ENCODE results near the gene SYT2.
A peak's percentile ranks its signal among the peaks of the same experiment; 100 is the strongest.
"Not testable (repeated sequence)": the region's sequence is repeated elsewhere in the genome, so short reads cannot be mapped to it uniquely, and the experiment has no call there.

The SYT2 gene

GRCh38 chr1:202710070-202711045 is at the start of gene SYT2:
Gene SYT2 (minus strand): TSS chr1:202710454. CDS start chr1:202605772, 104,682 bp downstream.
- DNase-seq = peak; percentile 69

- DNase-seq = no peak
Observed at GRCh38 chr1:202756391-202756790, 46.1 kb upstream of the SYT2 start.

GRCh38 chr1:202754293-202754692 is 44.0 kb upstream of the SYT2 start:
- DNase-seq = no peak

- DNase-seq = no peak
Observed at GRCh38 chr1:202752774-202753173, 42.5 kb upstream of the SYT2 start.

- no peak for DNase-seq
Observed at GRCh38 chr1:202750761-202751160, 40.5 kb upstream of the SYT2 start.

- DNase-seq = no peak
Observed at GRCh38 chr1:202750024-202750423, 39.8 kb upstream of the SYT2 start.

- DNase-seq = no peak
Observed at GRCh38 chr1:202745323-202745888, 35.2 kb upstream of the SYT2 start.

GRCh38 chr1:202744770-202745169 is 34.5 kb upstream of the SYT2 start:
- DNase-seq = not testable (repeated sequence)

- no peak for DNase-seq
Observed at GRCh38 chr1:202742496-202742895, 32.2 kb upstream of the SYT2 start.

- DNase-seq = no peak
Observed at GRCh38 chr1:202733251-202733650, 23.0 kb upstream of the SYT2 start.

- no peak for DNase-seq
Observed at GRCh38 chr1:202728951-202729350, 18.7 kb upstream of the SYT2 start.

GRCh38 chr1:202725526-202725925 is 15.3 kb upstream of the SYT2 start:
- no peak for DNase-seq

GRCh38 chr1:202723708-202724107 is 13.5 kb upstream of the SYT2 start:
- DNase-seq = no peak

- not testable (repeated sequence) for DNase-seq
Observed at GRCh38 chr1:202723046-202723445, 12.8 kb upstream of the SYT2 start.

- no peak for DNase-seq
Observed at GRCh38 chr1:202716654-202717053, 6.4 kb upstream of the SYT2 start.

GRCh38 chr1:202714202-202714601 is 3.9 kb upstream of the SYT2 start:
- DNase-seq = not testable (repeated sequence)

GRCh38 chr1:202713110-202713509 is 2.9 kb upstream of the SYT2 start:
- no peak for DNase-seq

- no peak for DNase-seq
Observed at GRCh38 chr1:202711949-202712635, 1.8 kb upstream of the SYT2 start.

- no peak for DNase-seq
Observed at GRCh38 chr1:202709276-202710041, 795 bp downstream of the SYT2 start.

GRCh38 chr1:202708456-202709275 is 1.6 kb downstream of the SYT2 start:
- DNase-seq = no peak

- DNase-seq = no peak
Observed at GRCh38 chr1:202706851-202707250, 3.4 kb downstream of the SYT2 start.

GRCh38 chr1:202704601-202705000 is 5.7 kb downstream of the SYT2 start:
- DNase-seq = no peak
